HepG2 (cell line): ENCODE results near the gene WWP2. TPM values are rescaled to one million over a fixed set of nuclear protein-coding genes. Genes with fewer than 3 reads are reported as not detected.

Experiments used
- ADNP ChIP-seq: sonication (generic); formaldehyde crosslinking; IDR thresholded peaks from 2 replicates; pipeline ENCODE4 v1.4.0; 2020; ENCODE audit warnings: missing genetic modification reagents
- ATM ChIP-seq: fragments of 450-650 bp; IDR thresholded peaks from 2 replicates; pipeline ENCODE4 v1.7.1; 2017; ENCODE audit warnings: mild to moderate bottlenecking, borderline replicate concordance
- DPF2 ChIP-seq: sonication (generic); formaldehyde crosslinking; IDR thresholded peaks from 2 replicates; pipeline ENCODE4 v1.4.0; 2020; ENCODE audit warnings: mild to moderate bottlenecking, low read depth, missing genetic modification reagents, borderline replicate concordance
- GTF3A ChIP-seq: sonication (generic); formaldehyde crosslinking; conservative IDR thresholded peaks from 2 replicates; pipeline ENCODE4 v1.4.0; 2020; ENCODE audit warnings: mild to moderate bottlenecking, missing genetic modification reagents
- HNRNPLL ChIP-seq: fragments of 200-400 bp; formaldehyde crosslinking; IDR thresholded peaks from 2 replicates; pipeline ENCODE4 v1.6.1; 2017; ENCODE audit warnings: mild to moderate bottlenecking, low read depth, low read length; ENCODE audit not compliant: poor library complexity, severe bottlenecking
- JUN ChIP-seq: sonication (generic); formaldehyde crosslinking; IDR thresholded peaks from 2 replicates; pipeline ENCODE4 v1.4.0; 2020; ENCODE audit warnings: mild to moderate bottlenecking, missing genetic modification reagents
- PPARG ChIP-seq: conservative IDR thresholded peaks from 2 replicates; pipeline ENCODE4 v1.6.1; 2016; ENCODE audit warnings: missing biosample characterization, missing genetic modification reagents
- SALL2 ChIP-seq: sonication (generic); formaldehyde crosslinking; IDR thresholded peaks from 2 replicates; pipeline ENCODE4 v1.8.1; 2023; ENCODE audit warnings: mild to moderate bottlenecking, missing genetic modification reagents, inconsistent platforms
- SOX13 ChIP-seq, 3 experiments: fragments of 450-650 bp in 1 of 3; sonication (generic) in 1 of 3; formaldehyde crosslinking in 1 of 3; IDR thresholded peaks in 2 of 3; conservative IDR thresholded peaks in 1 of 3; 2 replicates each; pipeline versions ENCODE4 v1.5.0 to v1.6.1; 2016 to 2020; ENCODE audit warnings: antibody characterized with exemption in 1 of 3, mild to moderate bottlenecking in 1 of 3, missing compliant biosample characterization in 1 of 3, missing genetic modification reagents in 1 of 3, moderate library complexity in 1 of 3
- SOX6 ChIP-seq, 2 experiments: fragments of 450-650 bp in 1 of 2; sonication (generic) in 1 of 2; formaldehyde crosslinking in 1 of 2; IDR thresholded peaks; 2 replicates each; pipeline versions ENCODE4 v1.4.0 to v1.6.1; 2017 to 2020; ENCODE audit warnings: antibody characterized with exemption in 1 of 2, mild to moderate bottlenecking in 1 of 2, missing genetic modification reagents in 1 of 2
- ZNF343 ChIP-seq: sonication (generic); formaldehyde crosslinking; IDR thresholded peaks from 2 replicates; pipeline ENCODE4 v1.4.0; 2020; ENCODE audit warnings: mild to moderate bottlenecking, missing genetic modification reagents
- ZNF546 ChIP-seq: sonication (generic); formaldehyde crosslinking; conservative IDR thresholded peaks from 2 replicates; pipeline ENCODE4 v1.8.1; 2023; ENCODE audit warnings: mild to moderate bottlenecking, missing genetic modification reagents
- ZNF652 ChIP-seq: IDR thresholded peaks from 2 replicates; pipeline ENCODE4 v1.6.1; 2016; ENCODE audit warnings: low read depth, borderline replicate concordance
- ZNF7 ChIP-seq: IDR thresholded peaks from 2 replicates; pipeline ENCODE4 v1.6.1; 2016; ENCODE audit warnings: missing biosample characterization, missing genetic modification reagents
- ZNF747 ChIP-seq: sonication (generic); formaldehyde crosslinking; IDR thresholded peaks from 2 replicates; pipeline ENCODE4 v1.8.1; 2023; ENCODE audit warnings: missing genetic modification reagents, mild to moderate bottlenecking, borderline replicate concordance
- polyA plus RNA-seq, 8 experiments: library from polyadenylated mRNA; depleted of rRNA in 3 of 8; stranded (reverse) in 7 of 8; unstranded in 1 of 8; fragments of >200 nt; fragmentation: Illumina TruSeq in 4 of 8; extraction: Trizol in 4 of 8; gene quantifications; 2 replicates each; pipeline versions ENCODE4 v1.2.1 to v1.2.3, GENCODE V29; 2011 to 2016; ENCODE audit warnings: low read depth in 4 of 8, missing spikeins in 1 of 8, mixed read lengths in 1 of 8; ENCODE audit not compliant: insufficient read depth in 1 of 8
- total RNA-seq, 5 experiments: library from RNA; depleted of rRNA; stranded (reverse); fragments of >200 nt; fragmentation: Illumina TruSeq; extraction: Trizol; gene quantifications; 2 replicates each; pipeline ENCODE4 v1.2.3, GENCODE V29; 2016; ENCODE audit warnings: low read depth in 1 of 5
- TF ChIP-seq, protein P1 (sequence below): sonication (generic); formaldehyde crosslinking; IDR thresholded peaks from 2 replicates; pipeline ENCODE4 v1.5.0; 2020; ENCODE audit warnings: mild to moderate bottlenecking, missing genetic modification reagents
- TF ChIP-seq, protein P2 (sequence below): sonication (generic); formaldehyde crosslinking; IDR thresholded peaks from 2 replicates; pipeline ENCODE4 v1.4.0; 2020; ENCODE audit warnings: missing genetic modification reagents
- TF ChIP-seq, protein P3 (sequence below): IDR thresholded peaks from 2 replicates; pipeline ENCODE4 v1.6.1; 2016; ENCODE audit warnings: missing genetic modification reagents, missing compliant biosample characterization
- TF ChIP-seq, protein P4 (sequence below): IDR thresholded peaks from 2 replicates; pipeline ENCODE4 v1.6.1; 2012; ENCODE audit warnings: low read length, improper control_type of control experiment

Gene WWP2
- total and polyA plus RNA-seq, 2 of the 13 experiments (the other 11 are each of a cell fraction or from before 2014, with no cell fraction given) = 11.4 to 28.2 TPM

DNA sequence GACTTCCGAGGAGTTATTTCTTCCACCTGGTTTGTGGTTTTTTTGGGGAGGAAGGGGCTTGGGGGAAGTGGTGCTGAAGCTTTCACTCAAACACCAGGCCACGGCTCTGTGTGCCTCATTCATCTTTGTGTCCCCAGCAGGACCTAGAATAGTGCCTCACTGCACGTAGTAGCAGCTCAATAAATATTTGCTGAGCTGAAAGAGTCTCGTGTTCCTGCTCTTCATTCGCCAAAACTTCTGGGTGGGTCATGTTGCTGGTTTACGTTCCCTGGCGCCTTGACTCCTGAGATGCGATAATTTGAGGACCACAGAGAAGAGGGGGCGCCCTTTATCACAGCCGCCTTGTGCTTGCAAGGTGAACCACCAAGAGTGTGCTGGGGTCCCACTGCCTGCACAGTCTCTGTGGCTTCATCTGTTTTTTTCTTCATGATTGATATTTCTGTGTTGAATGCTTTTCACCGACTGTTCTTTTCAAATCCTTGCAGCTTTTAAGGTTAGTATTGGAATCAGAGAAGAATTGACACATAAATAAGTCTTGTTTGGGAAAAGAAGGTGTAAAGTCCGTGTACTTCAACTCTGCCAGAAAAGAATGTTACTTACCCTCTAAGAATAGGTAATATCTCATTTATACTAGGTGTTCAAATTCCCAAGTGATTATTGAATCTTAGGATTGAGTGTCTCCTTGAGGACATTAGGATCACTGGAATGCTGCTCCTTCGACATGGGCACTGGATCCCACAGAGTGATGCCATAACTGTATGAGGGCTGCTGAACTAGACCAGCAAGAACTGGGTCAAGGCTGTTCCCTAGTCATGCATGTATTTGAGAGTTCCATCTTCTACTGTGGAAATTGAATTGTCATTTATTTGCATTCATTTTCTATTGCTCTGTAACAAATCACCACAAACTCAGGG, 96.3 kb downstream of the WWP2 start (continued):
- TF ChIP-seq ATM (no peak), ZNF7 (CRISPR knock-in tag) (no peak), PPARG (peak; percentile 89), ZNF343 (CRISPR knock-in tag) (0 out of 2 replicates have a peak, but pooled peaks have one; percentile 13), ZNF652 (CRISPR knock-in tag) (no peak), SALL2 (CRISPR knock-in tag) (no peak), GTF3A (no peak), ADNP (CRISPR knock-in tag) (peak; percentile 67; the same call in 1 of the 2 replicates), DPF2 (CRISPR knock-in tag) (peak; percentile 84; the same call in 1 of the 2 replicates), SOX6 (IDR thresholded peaks at IDR 0.05) (no peak), SOX6 (CRISPR knock-in tag; IDR thresholded peaks at IDR 0.05) (peak; percentile 19; the same call in 1 of the 2 replicates), JUN (peak; percentile 34; the same call in 1 of the 2 replicates), HNRNPLL (no peak), ZNF546 (CRISPR knock-in tag) (no peak), SOX13 (IDR thresholded peaks at IDR 0.05) (no peak), SOX13 (CRISPR knock-in tag; conservative IDR thresholded peaks at IDR 0.05 in 1 of 2, IDR thresholded peaks at IDR 0.05 in 1 of 2) (peak in 1 of 2 experiments; percentile 48; a peak in 1 of 4 replicates), ZNF747 (no peak)
- TF ChIP-seq, protein P1, sequence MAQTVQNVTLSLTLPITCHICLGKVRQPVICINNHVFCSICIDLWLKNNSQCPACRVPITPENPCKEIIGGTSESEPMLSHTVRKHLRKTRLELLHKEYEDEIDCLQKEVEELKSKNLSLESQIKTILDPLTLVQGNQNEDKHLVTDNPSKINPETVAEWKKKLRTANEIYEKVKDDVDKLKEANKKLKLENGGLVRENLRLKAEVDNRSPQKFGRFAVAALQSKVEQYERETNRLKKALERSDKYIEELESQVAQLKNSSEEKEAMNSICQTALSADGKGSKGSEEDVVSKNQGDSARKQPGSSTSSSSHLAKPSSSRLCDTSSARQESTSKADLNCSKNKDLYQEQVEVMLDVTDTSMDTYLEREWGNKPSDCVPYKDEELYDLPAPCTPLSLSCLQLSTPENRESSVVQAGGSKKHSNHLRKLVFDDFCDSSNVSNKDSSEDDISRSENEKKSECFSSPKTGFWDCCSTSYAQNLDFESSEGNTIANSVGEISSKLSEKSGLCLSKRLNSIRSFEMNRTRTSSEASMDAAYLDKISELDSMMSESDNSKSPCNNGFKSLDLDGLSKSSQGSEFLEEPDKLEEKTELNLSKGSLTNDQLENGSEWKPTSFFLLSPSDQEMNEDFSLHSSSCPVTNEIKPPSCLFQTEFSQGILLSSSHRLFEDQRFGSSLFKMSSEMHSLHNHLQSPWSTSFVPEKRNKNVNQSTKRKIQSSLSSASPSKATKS (CRISPR knock-in tag) = no peak
- TF ChIP-seq, protein P2, sequence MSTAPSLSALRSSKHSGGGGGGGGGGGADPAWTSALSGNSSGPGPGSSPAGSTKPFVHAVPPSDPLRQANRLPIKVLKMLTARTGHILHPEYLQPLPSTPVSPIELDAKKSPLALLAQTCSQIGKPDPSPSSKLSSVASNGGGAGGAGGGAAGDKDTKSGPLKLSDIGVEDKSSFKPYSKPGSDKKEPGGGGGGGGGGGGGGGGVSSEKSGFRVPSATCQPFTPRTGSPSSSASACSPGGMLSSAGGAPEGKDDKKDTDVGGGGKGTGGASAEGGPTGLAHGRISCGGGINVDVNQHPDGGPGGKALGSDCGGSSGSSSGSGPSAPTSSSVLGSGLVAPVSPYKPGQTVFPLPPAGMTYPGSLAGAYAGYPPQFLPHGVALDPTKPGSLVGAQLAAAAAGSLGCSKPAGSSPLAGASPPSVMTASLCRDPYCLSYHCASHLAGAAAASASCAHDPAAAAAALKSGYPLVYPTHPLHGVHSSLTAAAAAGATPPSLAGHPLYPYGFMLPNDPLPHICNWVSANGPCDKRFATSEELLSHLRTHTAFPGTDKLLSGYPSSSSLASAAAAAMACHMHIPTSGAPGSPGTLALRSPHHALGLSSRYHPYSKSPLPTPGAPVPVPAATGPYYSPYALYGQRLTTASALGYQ (CRISPR knock-in tag) = 0 out of 2 replicates have a peak, but pooled peaks have one; percentile 14
- TF ChIP-seq, protein P3, sequence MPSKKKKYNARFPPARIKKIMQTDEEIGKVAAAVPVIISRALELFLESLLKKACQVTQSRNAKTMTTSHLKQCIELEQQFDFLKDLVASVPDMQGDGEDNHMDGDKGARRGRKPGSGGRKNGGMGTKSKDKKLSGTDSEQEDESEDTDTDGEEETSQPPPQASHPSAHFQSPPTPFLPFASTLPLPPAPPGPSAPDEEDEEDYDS (CRISPR knock-in tag) = peak; percentile 64
- TF ChIP-seq, protein P4, sequence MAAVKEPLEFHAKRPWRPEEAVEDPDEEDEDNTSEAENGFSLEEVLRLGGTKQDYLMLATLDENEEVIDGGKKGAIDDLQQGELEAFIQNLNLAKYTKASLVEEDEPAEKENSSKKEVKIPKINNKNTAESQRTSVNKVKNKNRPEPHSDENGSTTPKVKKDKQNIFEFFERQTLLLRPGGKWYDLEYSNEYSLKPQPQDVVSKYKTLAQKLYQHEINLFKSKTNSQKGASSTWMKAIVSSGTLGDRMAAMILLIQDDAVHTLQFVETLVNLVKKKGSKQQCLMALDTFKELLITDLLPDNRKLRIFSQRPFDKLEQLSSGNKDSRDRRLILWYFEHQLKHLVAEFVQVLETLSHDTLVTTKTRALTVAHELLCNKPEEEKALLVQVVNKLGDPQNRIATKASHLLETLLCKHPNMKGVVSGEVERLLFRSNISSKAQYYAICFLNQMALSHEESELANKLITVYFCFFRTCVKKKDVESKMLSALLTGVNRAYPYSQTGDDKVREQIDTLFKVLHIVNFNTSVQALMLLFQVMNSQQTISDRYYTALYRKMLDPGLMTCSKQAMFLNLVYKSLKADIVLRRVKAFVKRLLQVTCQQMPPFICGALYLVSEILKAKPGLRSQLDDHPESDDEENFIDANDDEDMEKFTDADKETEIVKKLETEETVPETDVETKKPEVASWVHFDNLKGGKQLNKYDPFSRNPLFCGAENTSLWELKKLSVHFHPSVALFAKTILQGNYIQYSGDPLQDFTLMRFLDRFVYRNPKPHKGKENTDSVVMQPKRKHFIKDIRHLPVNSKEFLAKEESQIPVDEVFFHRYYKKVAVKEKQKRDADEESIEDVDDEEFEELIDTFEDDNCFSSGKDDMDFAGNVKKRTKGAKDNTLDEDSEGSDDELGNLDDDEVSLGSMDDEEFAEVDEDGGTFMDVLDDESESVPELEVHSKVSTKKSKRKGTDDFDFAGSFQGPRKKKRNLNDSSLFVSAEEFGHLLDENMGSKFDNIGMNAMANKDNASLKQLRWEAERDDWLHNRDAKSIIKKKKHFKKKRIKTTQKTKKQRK = no peak
